ENCODE data around the gene TFB1M.

GRCh38 chr6:155306958-155307357 lies 7.3 kb downstream of the TFB1M start:
- TF ChIP-seq KLF1 (tag by site-specific recombination; IDR thresholded peaks at IDR 0.05) = no peak
- TF ChIP-seq ZNF146 (tag by site-specific recombination; IDR thresholded peaks at IDR 0.05) = no peak
- TF ChIP-seq, protein P1, sequence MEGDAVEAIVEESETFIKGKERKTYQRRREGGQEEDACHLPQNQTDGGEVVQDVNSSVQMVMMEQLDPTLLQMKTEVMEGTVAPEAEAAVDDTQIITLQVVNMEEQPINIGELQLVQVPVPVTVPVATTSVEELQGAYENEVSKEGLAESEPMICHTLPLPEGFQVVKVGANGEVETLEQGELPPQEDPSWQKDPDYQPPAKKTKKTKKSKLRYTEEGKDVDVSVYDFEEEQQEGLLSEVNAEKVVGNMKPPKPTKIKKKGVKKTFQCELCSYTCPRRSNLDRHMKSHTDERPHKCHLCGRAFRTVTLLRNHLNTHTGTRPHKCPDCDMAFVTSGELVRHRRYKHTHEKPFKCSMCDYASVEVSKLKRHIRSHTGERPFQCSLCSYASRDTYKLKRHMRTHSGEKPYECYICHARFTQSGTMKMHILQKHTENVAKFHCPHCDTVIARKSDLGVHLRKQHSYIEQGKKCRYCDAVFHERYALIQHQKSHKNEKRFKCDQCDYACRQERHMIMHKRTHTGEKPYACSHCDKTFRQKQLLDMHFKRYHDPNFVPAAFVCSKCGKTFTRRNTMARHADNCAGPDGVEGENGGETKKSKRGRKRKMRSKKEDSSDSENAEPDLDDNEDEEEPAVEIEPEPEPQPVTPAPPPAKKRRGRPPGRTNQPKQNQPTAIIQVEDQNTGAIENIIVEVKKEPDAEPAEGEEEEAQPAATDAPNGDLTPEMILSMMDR (tag by site-specific recombination; IDR thresholded peaks at IDR 0.05) = no peak
